ENCODE measurements around the gene CDC42EP5. TPM values are rescaled to one million over a fixed set of nuclear protein-coding genes. Genes with fewer than 3 reads are reported as not detected.

CDC42EP5 gene
- total and polyA plus RNA-seq, 10 of the 15 experiments (the other 5 are each of a cell fraction or from before 2014, with no cell fraction given) = 0.42 to 1.8 (median 1.4) TPM; not detected in 6

- TF ChIP-seq SREBF2 (IDR thresholded peaks at IDR 0.05; ENCODE audit: low read length) (no peak), PRDM15 (CRISPR knock-in tag; IDR thresholded peaks at IDR 0.05) (no peak), ZSCAN29 (IDR thresholded peaks at IDR 0.05) (peak; percentile 64; the same call in 1 of the 2 replicates), ZNF207 (IDR thresholded peaks at IDR 0.05; ENCODE audit: borderline replicate concordance) (0 out of 2 replicates have a peak, but pooled peaks have one; percentile 48)
Observed at GRCh38 chr19:54448774-54449700, 24.1 kb downstream of the CDC42EP5 start, which contains the start of gene LENG8 (continued).

DNA sequence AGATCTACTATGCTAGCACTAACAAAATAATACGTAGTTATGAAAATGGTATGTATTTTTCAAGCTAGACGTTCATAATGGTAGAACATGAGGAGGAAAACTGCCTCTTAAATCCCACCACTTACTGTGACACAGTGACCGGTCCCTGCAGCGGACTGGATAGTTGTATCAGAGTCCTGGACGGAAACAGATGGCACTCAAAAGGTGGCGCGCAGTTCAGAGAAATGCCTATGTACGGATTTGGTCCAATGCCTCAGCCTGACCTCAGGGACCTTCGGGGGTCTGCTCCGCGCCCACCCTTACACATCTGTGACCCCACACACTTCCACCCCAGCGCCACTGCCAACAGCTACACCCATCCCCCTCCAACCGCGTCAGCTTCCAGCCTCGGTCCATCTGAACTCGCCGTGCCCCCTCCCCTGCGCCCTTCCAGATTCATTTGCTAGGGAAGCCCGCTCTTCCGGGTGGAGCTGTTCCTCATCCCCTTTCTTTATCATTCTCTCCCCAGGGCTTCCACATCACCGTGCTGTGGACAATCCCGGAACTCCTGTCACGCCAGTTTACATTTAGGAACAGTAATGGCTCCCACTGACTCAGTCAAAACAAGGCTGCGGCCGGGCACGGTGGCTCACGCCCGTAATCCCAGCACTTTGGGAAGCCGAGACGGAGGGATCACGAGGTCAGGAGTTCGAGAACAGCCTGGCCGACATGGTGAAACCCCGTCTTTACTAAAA, 24.9 kb downstream of the CDC42EP5 start:
- ChIA-PET POLR2A (interaction anchor here (0.5 to 1.6 kb wide), 14 partner anchors 14 to 337 kb away, joined by 3 to 16 read pairs (median 4); partner anchors contain the start of genes CNOT3, LENG9 and MBOAT7), CTCF (interaction anchor here (0.7 to 1.5 kb wide), 9 partner anchors 10 to 59 kb away, joined by 3 to 9 read pairs (median 4); partner anchors contain the start of gene LENG9)
- intact Hi-C loops (cut with micrococcal nuclease; ENCODE audit: unreplicated experiment) = no loop called here
- TF ChIP-seq ESRRA (IDR thresholded peaks at IDR 0.05; ENCODE audit: low read length) (0 out of 2 replicates have a peak, but pooled peaks have one; percentile 5), ZBTB33 (IDR thresholded peaks at IDR 0.05) (no peak), TCF3 (IDR thresholded peaks at IDR 0.05; ENCODE audit: borderline replicate concordance, insufficient read depth, low read depth, low read length) (no peak), TAF1 (IDR thresholded peaks at IDR 0.05; ENCODE audit: borderline replicate concordance, low read depth, low read length) (peak; percentile 31; the same call in 1 of the 2 replicates), ASH2L (IDR thresholded peaks at IDR 0.05; ENCODE audit: borderline replicate concordance, low read depth) (no peak), MYC (IDR thresholded peaks at IDR 0.05; ENCODE audit: insufficient read depth, insufficient read length, insufficient replicate concordance, low read length, severe bottlenecking) (no peak), EP300 (IDR thresholded peaks at IDR 0.05; ENCODE audit: borderline replicate concordance in 1 of 2, control insufficient read depth in 1 of 2, low read depth in 2 of 2, low read length in 2 of 2) (no peak)

More for the DNA sequence above, 24.9 kb downstream of the CDC42EP5 start:
- Histone ChIP-seq H3K4me3 (peak overlapping the region; percentile 90), H4K20me1 (ENCODE audit: control insufficient read depth, insufficient read depth) (peaks cover 7% of the 10 kb centered on the region), H3K4me2 (ENCODE audit: control insufficient read depth, insufficient read depth) (peak overlapping the region; percentile 87), H3K27me3 (replicated peaks in 1 of 2; ENCODE audit: control insufficient read depth in 2 of 2, insufficient read depth in 2 of 2, low read length in 1 of 2) (no peaks in the 10 kb centered on the region), H3K9me3 (replicated peaks; ENCODE audit: control insufficient read depth, insufficient read depth, low read length) (no peaks in the 10 kb centered on the region), H3K9ac (ENCODE audit: control insufficient read depth, insufficient read depth, low read length) (peak overlapping the region; percentile 92), H3K4me1 (ENCODE audit: control insufficient read depth, insufficient read depth, low read length) (no peaks in the 10 kb centered on the region), H2AFZ (ENCODE audit: control insufficient read depth, low read depth, low read length) (peak overlapping the region; percentile 76), H3K27ac (ENCODE audit: control insufficient read depth, insufficient read depth) (peak overlapping the region; percentile 93), H3K79me2 (ENCODE audit: control insufficient read depth, insufficient read depth, low read length) (peaks cover 56% of the 10 kb centered on the region), H3K36me3 (ENCODE audit: control insufficient read depth in 2 of 2, insufficient read depth in 2 of 2, low read length in 1 of 2) (peaks cover 7 to 10% of the 10 kb centered on the region in 2 experiments)
- in situ Hi-C loops (cut with MboI) = no loop called here
- no TSS peak for BruUV-seq (replicated peaks)
- ATAC-seq (peak; percentile 38), FAIRE-seq (peak; percentile 44), DNase-seq (ENCODE audit: low read depth, low spot score) (no peak)
- RAD21 ChIA-PET (ENCODE audit: unreplicated experiment) = interaction anchor here (0.6 to 1.6 kb wide), 4 partner anchors 15 to 79 kb away, joined by 3 to 12 read pairs (median 4); partner anchors contain the start of gene LENG9
- WGBS (ENCODE audit: insufficient coverage, insufficient replicate concordance, low lambda C conversion rate, missing lambda C conversion rate) = 3% methylated on average over 34 of the region's 34 CpGs
- SMC1A ChIA-PET (ENCODE audit: uncharacterized antibody, unreplicated experiment) = interaction anchor here (0.9 to 1.3 kb wide), 5 partner anchors 15 to 311 kb away, joined by 3 to 5 read pairs (median 3); partner anchors contain the start of genes CNOT3 and LENG9

Measured in GM12878 (cell line).